Activated T-cell treated with anti-CD3 and anti-CD28 coated beads, Interleukin-2, amount 50 U/mL, for 1 hour (primary cell): ENCODE results near the gene SLC37A3.

Source experiments
- DNase-seq: peaks from one replicate; pipeline ENCODE4 v3.0.0-alpha.2; 2020

Gene SLC37A3

DNA sequence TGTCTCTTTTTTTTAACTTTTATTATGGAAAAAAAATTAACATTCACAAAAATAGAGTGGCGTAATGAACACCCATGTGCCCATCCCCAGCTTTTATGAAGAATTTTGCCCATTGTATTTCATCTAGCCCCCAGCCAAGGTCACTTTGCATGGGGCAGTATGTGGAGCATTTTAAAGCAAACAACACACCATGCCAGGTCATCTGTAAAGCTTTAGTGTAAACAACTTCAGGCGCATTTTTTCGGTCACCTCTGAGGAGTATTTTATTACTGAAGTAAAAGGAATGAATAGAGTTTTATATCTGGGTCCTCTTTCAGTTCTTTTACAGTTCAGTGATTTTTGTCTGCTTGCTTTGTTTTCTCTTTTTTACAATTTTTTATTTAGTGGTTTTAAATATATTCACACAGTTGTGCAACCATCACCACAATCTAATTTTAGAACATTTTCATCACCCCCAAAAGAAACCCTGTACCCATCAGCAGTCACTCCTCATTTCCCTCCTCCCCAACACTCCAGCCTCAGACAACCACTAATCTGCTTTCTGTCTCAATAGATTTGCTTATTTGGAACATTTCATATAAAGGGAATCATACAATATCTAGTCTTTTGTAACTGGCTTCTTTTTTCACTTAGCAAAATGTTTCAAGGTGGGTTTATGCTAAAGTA lies 87.9 kb downstream of the SLC37A3 start:
- no peak for DNase-seq

DNA sequence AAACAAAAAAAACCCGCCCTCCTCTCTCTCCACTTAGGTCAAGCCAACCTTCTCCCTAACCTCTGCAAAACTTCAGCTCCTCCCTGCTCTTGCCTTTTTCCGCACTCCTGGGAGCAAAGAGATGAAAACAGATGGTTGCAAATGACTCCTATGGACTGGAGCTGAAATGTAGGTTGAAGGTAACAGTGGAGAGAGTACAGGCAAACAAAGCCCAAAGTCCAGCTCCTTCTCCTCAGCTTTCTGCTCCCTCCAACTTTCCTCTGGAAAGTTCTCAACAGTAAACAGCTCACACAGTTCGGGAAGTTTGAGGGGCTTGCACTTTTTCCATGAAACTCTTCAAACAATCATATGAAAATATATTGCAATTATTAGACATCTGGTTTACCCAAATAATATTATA lies 90.3 kb downstream of the SLC37A3 start:
- DNase-seq, result no peak

DNA sequence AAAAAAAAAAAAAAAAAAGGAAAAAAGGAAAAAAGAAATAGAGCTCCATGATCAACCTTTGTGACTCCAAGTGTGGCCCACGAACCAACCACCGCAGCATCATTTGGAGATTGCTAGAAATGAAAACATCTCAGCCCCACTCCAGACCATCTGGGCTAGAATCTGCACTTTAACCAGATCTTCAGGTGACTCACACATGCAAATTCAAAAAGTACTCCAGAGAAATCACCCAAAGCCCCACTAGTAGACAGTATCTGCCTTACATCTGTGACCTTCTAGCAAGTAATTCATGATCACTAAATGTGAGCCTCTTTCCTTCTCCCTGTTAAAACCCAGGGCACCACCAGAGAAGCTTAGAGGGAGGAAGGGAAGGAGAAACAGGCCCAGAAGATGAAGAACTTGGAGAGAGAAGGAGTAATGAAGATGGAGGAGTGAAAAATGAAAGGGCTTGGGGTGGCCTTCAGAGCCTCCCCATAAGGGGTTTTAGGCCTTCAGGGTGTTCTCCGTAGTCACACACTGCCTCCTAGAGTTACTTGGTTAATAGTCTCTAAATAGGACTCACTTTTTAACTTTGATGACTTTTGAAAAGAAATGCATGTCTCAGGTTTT lies 94.0 kb downstream of the SLC37A3 start:
- DNase-seq, result peak; percentile 20

- no peak for DNase-seq
These were observed 97.8 kb downstream of the SLC37A3 start for GRCh38 chr7:140300243-140301136.

DNA sequence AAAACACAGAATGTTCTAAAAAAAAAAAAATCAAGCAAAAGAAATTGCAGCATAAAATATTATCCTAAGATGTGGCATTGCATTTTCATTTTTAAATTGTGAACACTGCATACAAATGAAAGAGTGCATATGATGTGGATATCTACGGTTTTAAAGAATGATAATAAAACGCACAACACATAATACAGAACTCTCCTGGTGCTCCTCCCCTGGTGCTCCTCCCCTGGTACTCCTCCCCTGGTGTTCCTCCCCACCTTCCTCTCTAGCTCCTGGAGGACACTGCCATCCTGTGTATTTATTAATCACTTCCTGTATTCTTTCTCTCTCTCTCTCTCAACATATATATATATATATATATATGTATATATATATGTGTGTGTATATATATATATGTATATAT lies 100.1 kb downstream of the SLC37A3 start:
- DNase-seq, result no peak

DNA sequence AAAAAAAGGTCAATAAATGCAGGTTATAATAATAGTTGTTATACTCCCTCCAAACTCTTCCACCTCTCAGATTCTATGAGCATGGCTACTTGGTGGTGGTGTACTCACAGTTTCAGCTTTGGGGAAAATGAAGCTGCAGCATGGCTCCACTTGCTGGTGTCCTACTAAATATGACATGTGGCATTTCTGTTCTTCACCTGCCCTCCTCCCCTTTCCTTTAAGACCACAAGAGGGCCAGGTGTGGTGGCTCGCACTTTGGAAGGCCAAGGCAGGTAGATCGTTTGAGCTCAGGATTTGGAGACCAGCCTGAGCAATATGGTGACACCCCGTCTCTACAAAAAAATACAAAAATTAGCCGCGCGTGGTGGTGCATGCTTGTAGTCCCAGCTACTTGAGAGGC lies 101.1 kb downstream of the SLC37A3 start:
- no peak for DNase-seq

GRCh38 chr7:140295224-140295738 lies 103.0 kb downstream of the SLC37A3 start:
- DNase-seq, result no peak

GRCh38 chr7:140294454-140294853 lies 103.9 kb downstream of the SLC37A3 start:
- DNase-seq, result no peak

- no peak for DNase-seq
These were observed 105.9 kb downstream of the SLC37A3 start for GRCh38 chr7:140292438-140292837.

GRCh38 chr7:140289804-140290203 lies 108.5 kb downstream of the SLC37A3 start:
- no peak for DNase-seq

- DNase-seq, result no peak
These were observed 110.3 kb downstream of the SLC37A3 start for GRCh38 chr7:140287988-140288387.

DNA sequence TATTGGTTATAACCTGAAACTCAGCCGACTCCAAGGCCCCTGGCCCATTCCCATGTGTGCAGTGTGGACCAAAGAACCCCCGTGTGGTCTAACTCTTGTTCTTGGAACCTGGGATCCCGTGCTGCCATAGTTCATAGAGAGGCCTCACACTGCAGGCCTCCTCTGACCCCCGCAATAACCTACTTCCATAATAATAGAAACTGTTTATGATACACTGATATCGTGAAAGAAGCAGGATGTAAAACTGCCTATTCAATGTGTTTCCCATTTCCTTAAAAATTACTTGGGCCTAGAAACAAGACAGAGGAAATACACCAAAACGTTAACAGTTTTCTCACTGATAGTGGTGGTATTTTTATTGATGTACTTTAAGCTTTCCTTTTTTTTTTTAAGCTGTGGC lies 112.4 kb downstream of the SLC37A3 start:
- no peak for DNase-seq

DNA sequence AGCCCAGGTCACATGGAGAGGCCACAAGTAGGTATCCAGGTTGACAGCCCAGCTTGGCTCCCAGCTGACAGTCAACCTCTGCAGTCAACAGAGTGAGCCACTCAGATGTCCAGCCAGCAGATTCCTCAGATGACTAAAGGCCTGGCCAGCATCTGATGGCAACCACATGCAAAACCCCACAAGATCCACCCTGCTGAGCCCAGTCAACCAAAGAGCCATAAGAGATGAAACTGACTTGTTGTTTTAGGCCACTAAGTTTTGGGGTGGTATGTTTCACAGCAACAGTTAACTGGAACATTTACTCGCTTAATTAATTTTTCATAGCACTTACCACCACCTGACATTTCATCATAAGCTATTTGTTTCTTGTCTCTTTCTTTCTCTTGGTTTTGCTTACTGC lies 114.3 kb downstream of the SLC37A3 start:
- DNase-seq, result no peak
